ENCODE data around the gene FEM1C. TPM values are rescaled to one million over a fixed set of nuclear protein-coding genes. Genes with fewer than 3 reads are reported as not detected.

Gene FEM1C
- total RNA-seq, 1 donor, result 17.4 TPM

GRCh38 chr5:115542651-115543364, 1.8 kb downstream of the FEM1C start:
- H3K79me2 ChIP-seq (ENCODE audit: insufficient read depth, low read length), result peaks cover 62% of the 10 kb centered on the region
- H3K4me3 ChIP-seq (ENCODE audit: insufficient read depth, low read length), result peak overlapping the region; percentile 93
- peaks cover 30% of the 10 kb centered on the region for H3K4me1 ChIP-seq (ENCODE audit: insufficient read depth, low read length)
- peak overlapping the region; percentile 90 for H3K27ac ChIP-seq (ENCODE audit: low read depth, low read length)
- peak; percentile 80 for DNase-seq (ENCODE audit: insufficient read length, low spot score, missing footprints)
- peaks cover 53% of the 10 kb centered on the region for H4K20me1 ChIP-seq (ENCODE audit: insufficient read depth, low read length)
- H3K9me3 ChIP-seq (ENCODE audit: low read depth, low read length), result peaks cover 3% of the 10 kb centered on the region
- peak overlapping the region; percentile 98 for H3K4me2 ChIP-seq (ENCODE audit: insufficient read depth, low read length)
- peaks cover 39% of the 10 kb centered on the region for H3K36me3 ChIP-seq (ENCODE audit: insufficient read depth, low read length)
- H3K27me3 ChIP-seq (ENCODE audit: insufficient read depth, low read length), result no peaks in the 10 kb centered on the region
- H2AFZ ChIP-seq (ENCODE audit: low read length), result no peak overlapping the region
- TF ChIP-seq, protein P1, sequence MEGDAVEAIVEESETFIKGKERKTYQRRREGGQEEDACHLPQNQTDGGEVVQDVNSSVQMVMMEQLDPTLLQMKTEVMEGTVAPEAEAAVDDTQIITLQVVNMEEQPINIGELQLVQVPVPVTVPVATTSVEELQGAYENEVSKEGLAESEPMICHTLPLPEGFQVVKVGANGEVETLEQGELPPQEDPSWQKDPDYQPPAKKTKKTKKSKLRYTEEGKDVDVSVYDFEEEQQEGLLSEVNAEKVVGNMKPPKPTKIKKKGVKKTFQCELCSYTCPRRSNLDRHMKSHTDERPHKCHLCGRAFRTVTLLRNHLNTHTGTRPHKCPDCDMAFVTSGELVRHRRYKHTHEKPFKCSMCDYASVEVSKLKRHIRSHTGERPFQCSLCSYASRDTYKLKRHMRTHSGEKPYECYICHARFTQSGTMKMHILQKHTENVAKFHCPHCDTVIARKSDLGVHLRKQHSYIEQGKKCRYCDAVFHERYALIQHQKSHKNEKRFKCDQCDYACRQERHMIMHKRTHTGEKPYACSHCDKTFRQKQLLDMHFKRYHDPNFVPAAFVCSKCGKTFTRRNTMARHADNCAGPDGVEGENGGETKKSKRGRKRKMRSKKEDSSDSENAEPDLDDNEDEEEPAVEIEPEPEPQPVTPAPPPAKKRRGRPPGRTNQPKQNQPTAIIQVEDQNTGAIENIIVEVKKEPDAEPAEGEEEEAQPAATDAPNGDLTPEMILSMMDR (IDR thresholded peaks at IDR 0.05; ENCODE audit: extremely low read depth, low read depth, low read length), result no peak

DNA sequence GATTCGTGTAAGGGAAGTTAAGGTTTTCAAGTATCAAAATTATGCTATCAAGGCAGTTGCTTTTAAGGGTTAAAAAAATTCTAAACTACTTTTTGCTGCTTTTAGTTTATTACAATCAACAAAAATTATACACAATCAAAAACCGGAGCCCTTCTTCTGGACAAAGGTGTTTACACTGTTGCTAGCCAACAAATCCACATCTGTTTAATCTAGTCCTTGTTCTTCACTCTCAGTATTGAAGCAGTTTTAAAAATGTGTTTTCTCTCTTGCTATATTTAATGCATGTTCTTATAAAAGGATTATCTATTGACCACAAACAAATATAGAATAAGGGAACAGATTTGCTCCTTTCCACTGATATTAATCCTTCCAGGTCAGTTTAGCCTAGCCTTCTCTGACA, 2.5 kb downstream of the FEM1C start:
- no peak for DNase-seq (ENCODE audit: insufficient read length, low spot score, missing footprints)
- peaks cover 57% of the 10 kb centered on the region for H4K20me1 ChIP-seq (ENCODE audit: insufficient read depth, low read length)

DNA sequence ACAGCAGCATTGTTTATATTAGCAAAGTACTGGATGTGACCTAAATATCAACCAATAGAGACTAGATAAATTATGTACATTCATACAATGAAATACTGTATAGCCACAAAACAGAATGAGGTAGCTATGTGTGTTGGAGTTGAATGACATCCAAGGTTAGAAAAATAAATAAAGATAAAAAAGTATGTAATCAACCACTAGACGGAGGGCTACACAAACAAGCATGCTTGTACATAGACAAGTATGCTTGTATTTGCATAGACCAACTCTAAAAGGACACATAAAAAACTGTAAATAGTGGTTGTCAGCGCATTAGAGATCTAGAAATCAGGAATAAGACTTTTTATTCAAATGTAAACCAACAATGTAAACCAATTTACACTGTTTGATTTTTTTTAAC, 3.0 kb downstream of the FEM1C start:
- Histone ChIP-seq H3K27me3 (ENCODE audit: insufficient read depth, low read length) (no peaks in the 10 kb centered on the region), H3K4me1 (ENCODE audit: insufficient read depth, low read length) (peaks cover 30% of the 10 kb centered on the region), H3K27ac (ENCODE audit: low read depth, low read length) (peak overlapping the region; percentile 90), H3K79me2 (ENCODE audit: insufficient read depth, low read length) (peaks cover 74% of the 10 kb centered on the region), H4K20me1 (ENCODE audit: insufficient read depth, low read length) (peaks cover 60% of the 10 kb centered on the region), H3K36me3 (ENCODE audit: insufficient read depth, low read length) (peaks cover 43% of the 10 kb centered on the region), H3K4me3 (ENCODE audit: insufficient read depth, low read length) (peak overlapping the region; percentile 93), H3K4me2 (ENCODE audit: insufficient read depth, low read length) (peak overlapping the region; percentile 98), H3K9me3 (ENCODE audit: low read depth, low read length) (peaks cover 3% of the 10 kb centered on the region), H2AFZ (ENCODE audit: low read length) (no peak overlapping the region)
- no peak for DNase-seq (ENCODE audit: insufficient read length, low spot score, missing footprints)
- TF ChIP-seq, protein P1 (IDR thresholded peaks at IDR 0.05; ENCODE audit: extremely low read depth, low read depth, low read length), result no peak

More for the DNA sequence above, 2.5 kb downstream of the FEM1C start:
- H3K4me1 ChIP-seq (ENCODE audit: insufficient read depth, low read length), result peaks cover 30% of the 10 kb centered on the region
- H3K4me2 ChIP-seq (ENCODE audit: insufficient read depth, low read length), result peak overlapping the region; percentile 98
- no peaks in the 10 kb centered on the region for H3K27me3 ChIP-seq (ENCODE audit: insufficient read depth, low read length)
- H3K4me3 ChIP-seq (ENCODE audit: insufficient read depth, low read length), result peak overlapping the region; percentile 93
- peaks cover 69% of the 10 kb centered on the region for H3K79me2 ChIP-seq (ENCODE audit: insufficient read depth, low read length)
- TF ChIP-seq, protein P1 (IDR thresholded peaks at IDR 0.05; ENCODE audit: extremely low read depth, low read depth, low read length), result no peak
- H3K36me3 ChIP-seq (ENCODE audit: insufficient read depth, low read length), result peaks cover 39% of the 10 kb centered on the region
- H2AFZ ChIP-seq (ENCODE audit: low read length), result no peak overlapping the region
- H3K27ac ChIP-seq (ENCODE audit: low read depth, low read length), result peak overlapping the region; percentile 90
- peaks cover 3% of the 10 kb centered on the region for H3K9me3 ChIP-seq (ENCODE audit: low read depth, low read length)

DNA sequence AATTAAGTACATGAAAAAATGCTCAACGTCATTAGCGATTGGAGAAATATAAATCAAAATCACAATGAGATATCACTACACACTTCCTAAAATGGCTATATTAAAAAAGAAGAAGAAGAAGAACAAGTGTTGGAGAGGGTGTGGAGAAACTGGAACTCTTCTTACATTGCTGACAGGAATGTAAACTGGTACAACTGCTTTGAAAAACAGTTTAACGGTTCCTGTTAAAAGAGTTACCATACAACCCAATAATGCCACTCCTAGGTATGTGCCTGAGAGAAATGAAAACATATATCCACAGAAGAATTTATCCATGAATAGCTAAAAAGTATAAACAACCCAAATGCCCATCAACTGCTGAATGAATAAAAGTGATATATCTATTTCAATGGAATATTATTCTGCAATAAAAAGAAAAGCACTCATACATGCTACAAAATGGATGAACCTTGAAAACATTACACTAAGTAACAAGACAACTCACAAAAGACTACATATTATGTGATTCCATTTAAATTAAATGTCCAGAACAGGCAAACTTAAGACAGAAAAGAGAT, 9.0 kb downstream of the FEM1C start:
- Histone ChIP-seq H3K27me3 (ENCODE audit: insufficient read depth, low read length) (no peaks in the 10 kb centered on the region), H3K27ac (ENCODE audit: low read depth, low read length) (no peak overlapping the region), H3K36me3 (ENCODE audit: insufficient read depth, low read length) (peaks cover 37% of the 10 kb centered on the region), H3K9me3 (ENCODE audit: low read depth, low read length) (no peaks in the 10 kb centered on the region), H2AFZ (ENCODE audit: low read length) (no peak overlapping the region), H3K4me2 (ENCODE audit: insufficient read depth, low read length) (no peak overlapping the region), H3K4me3 (ENCODE audit: insufficient read depth, low read length) (no peak overlapping the region), H3K4me1 (ENCODE audit: insufficient read depth, low read length) (peaks cover 22% of the 10 kb centered on the region), H3K79me2 (ENCODE audit: insufficient read depth, low read length) (peaks cover 98% of the 10 kb centered on the region), H4K20me1 (ENCODE audit: insufficient read depth, low read length) (peaks cover 42% of the 10 kb centered on the region)
- DNase-seq (ENCODE audit: insufficient read length, low spot score, missing footprints), result no peak
- TF ChIP-seq, protein P1 (IDR thresholded peaks at IDR 0.05; ENCODE audit: extremely low read depth, low read depth, low read length), result no peak

All from osteoblast (primary cell).